ENCODE results near the gene AKR1B15. TPM values are rescaled to one million over a fixed set of nuclear protein-coding genes. Genes with fewer than 3 reads are reported as not detected.

The AKR1B15 gene
- polyA plus RNA-seq, 1 of the 3 experiments (the other 2 are of a cell fraction) = not detected

- POLR2A ChIA-PET = no interaction called here
- H3K4me2 ChIP-seq = no peak overlapping the region
- H3K27me3 ChIP-seq (ENCODE audit: insufficient read depth) = peaks cover 31% of the 10 kb centered on the region
- H2AFZ ChIP-seq (ENCODE audit: low read depth) = no peak overlapping the region
- no peak overlapping the region for H3K27ac ChIP-seq (ENCODE audit: low read depth in 2 of 2, low read length in 1 of 2)
- no peaks in the 10 kb centered on the region for H3K79me2 ChIP-seq (ENCODE audit: insufficient read depth)
- CTCF ChIA-PET = interaction anchor here (3.8 to 6.3 kb wide), 2 partner anchors 14 to 19 kb away, joined by 17 to 54 read pairs; no protein-coding TSS in a partner anchor
- H4K20me1 ChIP-seq (ENCODE audit: insufficient read depth) = no peaks in the 10 kb centered on the region
- no peak overlapping the region for H3K4me3 ChIP-seq (ENCODE audit: low read depth in 2 of 2, low read length in 1 of 2)
- H3K9me3 ChIP-seq = no peaks in the 10 kb centered on the region
- no peaks in the 10 kb centered on the region for H3K9me2 ChIP-seq
- H3K4me1 ChIP-seq (ENCODE audit: control insufficient read depth in 1 of 2, insufficient read depth in 2 of 2, low read depth in 1 of 2, low read length in 1 of 2) = peaks cover 0 to 5% of the 10 kb centered on the region in 2 experiments; a peak in 1 of 4 replicates
- H3K9ac ChIP-seq = no peak overlapping the region
- H3F3A ChIP-seq (replicated peaks; ENCODE audit: insufficient read depth) = no peaks in the 10 kb centered on the region
- 48% methylated on average over 5 of the region's 5 CpGs for WGBS (ENCODE audit: low lambda C conversion rate)
- TF ChIP-seq TAF1 (IDR thresholded peaks at IDR 0.05; ENCODE audit: borderline replicate concordance, low read depth, low read length) = no peak
- TF ChIP-seq CHD2 (IDR thresholded peaks at IDR 0.05; ENCODE audit: low read length, partially characterized antibody) = no peak
- TF ChIP-seq, protein P1, sequence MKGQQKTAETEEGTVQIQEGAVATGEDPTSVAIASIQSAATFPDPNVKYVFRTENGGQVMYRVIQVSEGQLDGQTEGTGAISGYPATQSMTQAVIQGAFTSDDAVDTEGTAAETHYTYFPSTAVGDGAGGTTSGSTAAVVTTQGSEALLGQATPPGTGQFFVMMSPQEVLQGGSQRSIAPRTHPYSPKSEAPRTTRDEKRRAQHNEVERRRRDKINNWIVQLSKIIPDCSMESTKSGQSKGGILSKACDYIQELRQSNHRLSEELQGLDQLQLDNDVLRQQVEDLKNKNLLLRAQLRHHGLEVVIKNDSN (IDR thresholded peaks at IDR 0.05; ENCODE audit: borderline replicate concordance, low read depth) = no peak
- TF ChIP-seq MEF2A (IDR thresholded peaks at IDR 0.05; ENCODE audit: borderline replicate concordance, low read depth) = no peak
- TF ChIP-seq FOXJ3 (CRISPR knock-in tag; IDR thresholded peaks at IDR 0.05) = no peak
- TF ChIP-seq YY1 (IDR thresholded peaks at IDR 0.05; ENCODE audit: low read depth) = no peak
- no peak for TF ChIP-seq RCOR1 (IDR thresholded peaks at IDR 0.05; ENCODE audit: low read length)
- no peak for TF ChIP-seq PBX3 (IDR thresholded peaks at IDR 0.05)
- TF ChIP-seq, protein P2, sequence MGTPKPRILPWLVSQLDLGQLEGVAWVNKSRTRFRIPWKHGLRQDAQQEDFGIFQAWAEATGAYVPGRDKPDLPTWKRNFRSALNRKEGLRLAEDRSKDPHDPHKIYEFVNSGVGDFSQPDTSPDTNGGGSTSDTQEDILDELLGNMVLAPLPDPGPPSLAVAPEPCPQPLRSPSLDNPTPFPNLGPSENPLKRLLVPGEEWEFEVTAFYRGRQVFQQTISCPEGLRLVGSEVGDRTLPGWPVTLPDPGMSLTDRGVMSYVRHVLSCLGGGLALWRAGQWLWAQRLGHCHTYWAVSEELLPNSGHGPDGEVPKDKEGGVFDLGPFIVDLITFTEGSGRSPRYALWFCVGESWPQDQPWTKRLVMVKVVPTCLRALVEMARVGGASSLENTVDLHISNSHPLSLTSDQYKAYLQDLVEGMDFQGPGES (IDR thresholded peaks at IDR 0.05; ENCODE audit: low read depth, low read length) = no peak
- no peak for TF ChIP-seq JUND (IDR thresholded peaks at IDR 0.05)
- no peak for TF ChIP-seq TEAD4 (IDR thresholded peaks at IDR 0.05; ENCODE audit: borderline replicate concordance, insufficient read depth)
- TF ChIP-seq REST (IDR thresholded peaks at IDR 0.05; ENCODE audit: low read depth, low read length) = no peak
- no peak for TF ChIP-seq TCF12 (IDR thresholded peaks at IDR 0.05)
- TF ChIP-seq, protein P3, sequence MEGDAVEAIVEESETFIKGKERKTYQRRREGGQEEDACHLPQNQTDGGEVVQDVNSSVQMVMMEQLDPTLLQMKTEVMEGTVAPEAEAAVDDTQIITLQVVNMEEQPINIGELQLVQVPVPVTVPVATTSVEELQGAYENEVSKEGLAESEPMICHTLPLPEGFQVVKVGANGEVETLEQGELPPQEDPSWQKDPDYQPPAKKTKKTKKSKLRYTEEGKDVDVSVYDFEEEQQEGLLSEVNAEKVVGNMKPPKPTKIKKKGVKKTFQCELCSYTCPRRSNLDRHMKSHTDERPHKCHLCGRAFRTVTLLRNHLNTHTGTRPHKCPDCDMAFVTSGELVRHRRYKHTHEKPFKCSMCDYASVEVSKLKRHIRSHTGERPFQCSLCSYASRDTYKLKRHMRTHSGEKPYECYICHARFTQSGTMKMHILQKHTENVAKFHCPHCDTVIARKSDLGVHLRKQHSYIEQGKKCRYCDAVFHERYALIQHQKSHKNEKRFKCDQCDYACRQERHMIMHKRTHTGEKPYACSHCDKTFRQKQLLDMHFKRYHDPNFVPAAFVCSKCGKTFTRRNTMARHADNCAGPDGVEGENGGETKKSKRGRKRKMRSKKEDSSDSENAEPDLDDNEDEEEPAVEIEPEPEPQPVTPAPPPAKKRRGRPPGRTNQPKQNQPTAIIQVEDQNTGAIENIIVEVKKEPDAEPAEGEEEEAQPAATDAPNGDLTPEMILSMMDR (IDR thresholded peaks at IDR 0.05) = no peak
- no peak for TF ChIP-seq EP300 (IDR thresholded peaks at IDR 0.05; ENCODE audit: borderline replicate concordance in 1 of 2, low read depth in 1 of 2, low read length in 1 of 2)
- TF ChIP-seq RXRA (IDR thresholded peaks at IDR 0.05; ENCODE audit: borderline replicate concordance, low read depth) = no peak
- no peak for TF ChIP-seq RAD21 (IDR thresholded peaks at IDR 0.05; ENCODE audit: low read length)
- DNase-seq = no peak
- no peaks in the 10 kb centered on the region for H3K36me3 ChIP-seq (replicated peaks in 1 of 2; ENCODE audit: control insufficient read depth in 1 of 2, insufficient read depth in 2 of 2, low read length in 1 of 2)
These were observed 20.2 kb upstream of the AKR1B15 start for GRCh38 chr7:134528749-134529148.

Data from SK-N-SH (cell line).